ENCODE results near the gene ROR1. TPM values are rescaled to one million over a fixed set of nuclear protein-coding genes. Genes with fewer than 3 reads are reported as not detected.

ROR1 gene
- total RNA-seq, 2 experiments from 2014 or later: 0.47 to 1.4 TPM

GRCh38 chr1:64127297-64127696, 353.5 kb downstream of the ROR1 start:
- POLR2A ChIA-PET: no interaction called here
- H2AFZ ChIP-seq (ENCODE audit: low read length): no peak overlapping the region
- no peaks in the 10 kb centered on the region for H4K20me1 ChIP-seq (ENCODE audit: insufficient read depth, low read length)
- BruUV-seq (replicated peaks): no TSS peak
- no peak overlapping the region for H3K4me2 ChIP-seq (ENCODE audit: low read length)
- TF ChIP-seq EZH2phosphoT487 (IDR thresholded peaks at IDR 0.05; ENCODE audit: borderline replicate concordance, low read depth, low read length) (no peak), CTCF (conservative IDR thresholded peaks at IDR 0.05; ENCODE audit: low read length) (no peak)
- intact Hi-C loops (cut with micrococcal nuclease; ENCODE audit: unreplicated experiment): no loop called here
- H3K36me3 ChIP-seq (ENCODE audit: insufficient read depth, low read length): no peaks in the 10 kb centered on the region
- no peaks in the 10 kb centered on the region for H3K4me1 ChIP-seq (ENCODE audit: insufficient read depth, low read length, poor library complexity, severe bottlenecking)
- H3K4me3 ChIP-seq (ENCODE audit: low read depth, low read length, poor library complexity, severe bottlenecking): no peak overlapping the region
- CTCF ChIA-PET (ENCODE audit: unreplicated experiment): no interaction called here
- H3K27ac ChIP-seq (ENCODE audit: low read depth, low read length, poor library complexity, severe bottlenecking): no peak overlapping the region
- DNase-seq (ENCODE audit: low spot score): no peak
- H3K9me3 ChIP-seq (ENCODE audit: low read length): no peaks in the 10 kb centered on the region
- H3K9me2 ChIP-seq (ENCODE audit: insufficient read depth, low read length): no peaks in the 10 kb centered on the region
- H3K79me2 ChIP-seq (ENCODE audit: insufficient read depth, low read depth, low read length): no peaks in the 10 kb centered on the region

- ChIA-PET POLR2A (no interaction called here), CTCF (ENCODE audit: unreplicated experiment) (no interaction called here)
Measured at GRCh38 chr1:64129701-64130100, 355.9 kb downstream of the ROR1 start.

GRCh38 chr1:64131155-64131554, 357.3 kb downstream of the ROR1 start:
- ChIA-PET CTCF (ENCODE audit: unreplicated experiment) (no interaction called here), POLR2A (no interaction called here)
- Histone ChIP-seq H3K9me2 (ENCODE audit: insufficient read depth, low read length) (no peaks in the 10 kb centered on the region), H3K79me2 (ENCODE audit: insufficient read depth, low read depth, low read length) (no peaks in the 10 kb centered on the region), H2AFZ (ENCODE audit: low read length) (no peak overlapping the region), H3K4me2 (ENCODE audit: low read length) (no peak overlapping the region), H3K4me1 (ENCODE audit: insufficient read depth, low read length, poor library complexity, severe bottlenecking) (no peaks in the 10 kb centered on the region), H3K4me3 (ENCODE audit: low read depth, low read length, poor library complexity, severe bottlenecking) (no peak overlapping the region), H3K36me3 (ENCODE audit: insufficient read depth, low read length) (no peaks in the 10 kb centered on the region), H3K9me3 (ENCODE audit: low read length) (no peaks in the 10 kb centered on the region), H3K27ac (ENCODE audit: low read depth, low read length, poor library complexity, severe bottlenecking) (no peak overlapping the region), H4K20me1 (ENCODE audit: insufficient read depth, low read length) (no peaks in the 10 kb centered on the region)
- no peak for TF ChIP-seq EZH2phosphoT487 (IDR thresholded peaks at IDR 0.05; ENCODE audit: borderline replicate concordance, low read depth, low read length)
- no peak for TF ChIP-seq CTCF (conservative IDR thresholded peaks at IDR 0.05; ENCODE audit: low read length)
- no peak for DNase-seq (ENCODE audit: low spot score)
- intact Hi-C loops (cut with micrococcal nuclease; ENCODE audit: unreplicated experiment): no loop called here
- BruUV-seq (replicated peaks): no TSS peak

More at GRCh38 chr1:64129701-64130100, 355.9 kb downstream of the ROR1 start:
- Histone ChIP-seq H3K79me2 (ENCODE audit: insufficient read depth, low read depth, low read length) (no peaks in the 10 kb centered on the region), H2AFZ (ENCODE audit: low read length) (no peak overlapping the region), H3K4me2 (ENCODE audit: low read length) (no peak overlapping the region), H3K4me3 (ENCODE audit: low read depth, low read length, poor library complexity, severe bottlenecking) (no peak overlapping the region), H3K27ac (ENCODE audit: low read depth, low read length, poor library complexity, severe bottlenecking) (no peak overlapping the region), H3K9me2 (ENCODE audit: insufficient read depth, low read length) (no peaks in the 10 kb centered on the region), H3K4me1 (ENCODE audit: insufficient read depth, low read length, poor library complexity, severe bottlenecking) (no peaks in the 10 kb centered on the region), H3K9me3 (ENCODE audit: low read length) (no peaks in the 10 kb centered on the region), H4K20me1 (ENCODE audit: insufficient read depth, low read length) (no peaks in the 10 kb centered on the region), H3K36me3 (ENCODE audit: insufficient read depth, low read length) (no peaks in the 10 kb centered on the region)
- intact Hi-C loops (cut with micrococcal nuclease; ENCODE audit: unreplicated experiment): no loop called here
- no peak for TF ChIP-seq EZH2phosphoT487 (IDR thresholded peaks at IDR 0.05; ENCODE audit: borderline replicate concordance, low read depth, low read length)
- no peak for TF ChIP-seq CTCF (conservative IDR thresholded peaks at IDR 0.05; ENCODE audit: low read length)
- no TSS peak for BruUV-seq (replicated peaks)
- DNase-seq (ENCODE audit: low spot score): no peak

All from OCI-LY7 (cell line).